HCT116 (cell line): ENCODE results near the gene TSPYL2. TPM values are rescaled to one million over a fixed set of nuclear protein-coding genes. Genes with fewer than 3 reads are reported as not detected.

ENCODE experiments used
- total RNA-seq: library from RNA; stranded (reverse); gene quantifications from one replicate; pipeline ENCODE4 v1.2.1, GENCODE V29; 2021; ENCODE audit not compliant: unreplicated experiment

The TSPYL2 gene
- total RNA-seq, 1 experiment from 2014 or later = 19.2 TPM

Other genes starting within 250 kb of the TSPYL2 start
- gene XAGE3, start 214.3 kb upstream of the TSPYL2 start, total RNA-seq = not detected
- gene FAM156B, start 185.0 kb upstream of the TSPYL2 start, total RNA-seq = 13.5 TPM
- gene FAM156A, start 123.8 kb upstream of the TSPYL2 start, total RNA-seq = 16.2 TPM
- gene GPR173, start 33.6 kb upstream of the TSPYL2 start, total RNA-seq = 3.4 TPM
- gene KANTR, start 11.8 kb downstream of the TSPYL2 start, total RNA-seq = 7.5 TPM
- 72.9 TPM for gene KDM5C, start 142.8 kb downstream of the TSPYL2 start, total RNA-seq
- 20.7 TPM for gene IQSEC2, start 199.2 kb downstream of the TSPYL2 start, total RNA-seq